HEK293 (cell line): Measurements from ENCODE around the gene VMAC.

ENCODE experiments used
- CTCF ChIA-PET: fragments of 350-600 bp; formaldehyde crosslinking; extraction: SDS; loops from one replicate; lab custom pipeline; 2021; ENCODE audit warnings: antibody characterized with exemption; lab: Yijun Ruan, JAX
- POLR2A ChIA-PET: fragments of 300-600 bp; formaldehyde crosslinking; extraction: SDS; loops from one replicate; lab custom pipeline; 2020; ENCODE audit warnings: antibody characterized with exemption, inconsistent platforms; lab: Yijun Ruan, JAX
- H3K27ac ChIP-seq: fragments of 200-500 bp; sonication (Bioruptor generic); 2 replicates; pipeline ENCODE4 v1.5.1; 2014; ENCODE audit warnings: low read depth, low read length, control low read depth, inconsistent platforms; ENCODE audit errors: extremely low read depth
- H3K36me3 ChIP-seq, 2 experiments: fragments of 200-500 bp in 1 of 2; sonication (Bioruptor generic) in 1 of 2; 1 replicate in 1 of 2; 2 replicates in 1 of 2; pipeline ENCODE4 v1.5.1; 2014 to 2017; ENCODE audit warnings: inconsistent platforms in 2 of 2, low read length in 2 of 2; ENCODE audit not compliant: control insufficient read depth in 2 of 2, insufficient read depth in 1 of 2
- H3K4me1 ChIP-seq: fragments of 200-500 bp; sonication (Bioruptor generic); 2 replicates; pipeline ENCODE4 v1.5.1; 2014; ENCODE audit warnings: mild to moderate bottlenecking, low read length, inconsistent platforms; ENCODE audit not compliant: control insufficient read depth, insufficient read depth
- H3K4me3 ChIP-seq: 2 replicates; pipeline ENCODE4 v1.5.1; 2011; ENCODE audit warnings: low read depth, mild to moderate bottlenecking, control low read depth, low read length, moderate library complexity
- H3K9me3 ChIP-seq: fragments of 200-500 bp; sonication (Bioruptor generic); 2 replicates; pipeline ENCODE4 v1.5.1; 2014; ENCODE audit warnings: low read depth, low read length, inconsistent platforms; ENCODE audit not compliant: control insufficient read depth, insufficient read depth
- BCL11B ChIP-seq: fragments of 450-650 bp; formaldehyde crosslinking; IDR thresholded peaks from 2 replicates; pipeline ENCODE4 v1.5.1; 2016; ENCODE audit warnings: low read depth, missing biosample characterization, missing genetic modification characterization
- KLF17 ChIP-seq: fragments of 450-650 bp; formaldehyde crosslinking; IDR thresholded peaks from 2 replicates; pipeline ENCODE4 v1.5.1; 2016; ENCODE audit warnings: missing biosample characterization, missing genetic modification characterization
- KLF8 ChIP-seq: fragments of 450-650 bp; formaldehyde crosslinking; IDR thresholded peaks from 2 replicates; pipeline ENCODE4 v1.5.1; 2016; ENCODE audit warnings: missing biosample characterization, missing genetic modification characterization
- REST ChIP-seq: fragments of 450-650 bp; formaldehyde crosslinking; IDR thresholded peaks from 2 replicates; pipeline ENCODE4 v1.5.1; 2016; ENCODE audit warnings: missing biosample characterization, missing genetic modification characterization
- SETDB1 ChIP-seq: IDR thresholded peaks from one replicate; pipeline ENCODE4 v1.6.1; 2017; ENCODE audit warnings: mild to moderate bottlenecking, low read length, moderate library complexity, mixed read lengths; ENCODE audit not compliant: insufficient read length
- ZEB2 ChIP-seq: fragments of 450-650 bp; formaldehyde crosslinking; IDR thresholded peaks from 2 replicates; pipeline ENCODE4 v1.5.1; 2016; ENCODE audit warnings: missing biosample characterization, missing genetic modification characterization
- ZFP69B ChIP-seq: fragments of 450-650 bp; formaldehyde crosslinking; IDR thresholded peaks from 2 replicates; pipeline ENCODE4 v1.5.1; 2016; ENCODE audit warnings: missing biosample characterization, missing genetic modification characterization
- ZNF10 ChIP-seq: fragments of 450-650 bp; formaldehyde crosslinking; IDR thresholded peaks from 2 replicates; pipeline ENCODE4 v1.5.1; 2017; ENCODE audit warnings: missing biosample characterization, missing genetic modification characterization
- ZNF121 ChIP-seq: fragments of 450-650 bp; formaldehyde crosslinking; IDR thresholded peaks from 2 replicates; pipeline ENCODE4 v1.5.1; 2016; ENCODE audit warnings: missing biosample characterization, missing genetic modification characterization
- ZNF148 ChIP-seq: fragments of 450-650 bp; formaldehyde crosslinking; IDR thresholded peaks from 2 replicates; pipeline ENCODE4 v1.5.0; 2017; ENCODE audit warnings: missing biosample characterization, missing genetic modification characterization, borderline replicate concordance
- ZNF169 ChIP-seq: fragments of 450-650 bp; formaldehyde crosslinking; IDR thresholded peaks from 2 replicates; pipeline ENCODE4 v1.5.1; 2016; ENCODE audit warnings: missing biosample characterization, missing genetic modification characterization
- ZNF184 ChIP-seq: fragments of 450-650 bp; IDR thresholded peaks from 2 replicates; pipeline ENCODE4 v1.5.1; 2018; ENCODE audit warnings: missing biosample characterization, mild to moderate bottlenecking, missing genetic modification characterization
- ZNF362 ChIP-seq: fragments of 450-650 bp; formaldehyde crosslinking; IDR thresholded peaks from 2 replicates; pipeline ENCODE4 v1.5.1; 2016; ENCODE audit warnings: missing biosample characterization, missing genetic modification characterization
- ZNF366 ChIP-seq: fragments of 450-650 bp; formaldehyde crosslinking; conservative IDR thresholded peaks from 2 replicates; pipeline ENCODE4 v1.5.1; 2016; ENCODE audit warnings: missing biosample characterization, missing genetic modification characterization
- ZNF473 ChIP-seq: fragments of 450-650 bp; formaldehyde crosslinking; IDR thresholded peaks from 2 replicates; pipeline ENCODE4 v1.5.1; 2017; ENCODE audit warnings: missing biosample characterization, missing genetic modification characterization
- ZNF561 ChIP-seq: fragments of 450-650 bp; IDR thresholded peaks from 2 replicates; pipeline ENCODE4 v1.5.1; 2018; ENCODE audit warnings: missing biosample characterization, missing genetic modification characterization, borderline replicate concordance
- ZNF596 ChIP-seq: fragments of 450-650 bp; IDR thresholded peaks from 2 replicates; pipeline ENCODE4 v1.5.0; 2018; ENCODE audit warnings: missing biosample characterization, mild to moderate bottlenecking, missing genetic modification characterization, moderate library complexity
- ZNF747 ChIP-seq: fragments of 450-650 bp; formaldehyde crosslinking; IDR thresholded peaks from 2 replicates; pipeline ENCODE4 v1.5.1; 2016; ENCODE audit warnings: missing biosample characterization, missing genetic modification characterization
- TF ChIP-seq, protein P1 (sequence below): fragments of 450-650 bp; formaldehyde crosslinking; IDR thresholded peaks from 2 replicates; pipeline ENCODE4 v1.5.1; 2016; ENCODE audit warnings: missing biosample characterization, missing genetic modification characterization
- TF ChIP-seq, protein P2 (sequence below): fragments of 450-650 bp; formaldehyde crosslinking; conservative IDR thresholded peaks from 2 replicates; pipeline ENCODE4 v1.5.1; 2016; ENCODE audit warnings: low read depth, missing biosample characterization, missing genetic modification characterization

The VMAC gene

GRCh38 chr19:5895409-5895808, 9.3 kb upstream of the VMAC start:
- H3K9me3 ChIP-seq: no peaks in the 10 kb centered on the region
- H3K36me3 ChIP-seq: peaks cover 0 to 39% of the 10 kb centered on the region in 2 experiments; a peak in 2 of 3 replicates
- TF ChIP-seq ZNF596 (tag by site-specific recombination): no peak
- TF ChIP-seq ZNF169 (tag by site-specific recombination): no peak
- no peak for TF ChIP-seq ZNF362
- TF ChIP-seq ZNF184 (tag by site-specific recombination): no peak
- TF ChIP-seq ZNF148 (tag by site-specific recombination): no peak
- no peak for TF ChIP-seq ZNF366 (tag by site-specific recombination)
- no peak for TF ChIP-seq BCL11B (tag by site-specific recombination)
- no peak for TF ChIP-seq ZEB2
- TF ChIP-seq, protein P1, sequence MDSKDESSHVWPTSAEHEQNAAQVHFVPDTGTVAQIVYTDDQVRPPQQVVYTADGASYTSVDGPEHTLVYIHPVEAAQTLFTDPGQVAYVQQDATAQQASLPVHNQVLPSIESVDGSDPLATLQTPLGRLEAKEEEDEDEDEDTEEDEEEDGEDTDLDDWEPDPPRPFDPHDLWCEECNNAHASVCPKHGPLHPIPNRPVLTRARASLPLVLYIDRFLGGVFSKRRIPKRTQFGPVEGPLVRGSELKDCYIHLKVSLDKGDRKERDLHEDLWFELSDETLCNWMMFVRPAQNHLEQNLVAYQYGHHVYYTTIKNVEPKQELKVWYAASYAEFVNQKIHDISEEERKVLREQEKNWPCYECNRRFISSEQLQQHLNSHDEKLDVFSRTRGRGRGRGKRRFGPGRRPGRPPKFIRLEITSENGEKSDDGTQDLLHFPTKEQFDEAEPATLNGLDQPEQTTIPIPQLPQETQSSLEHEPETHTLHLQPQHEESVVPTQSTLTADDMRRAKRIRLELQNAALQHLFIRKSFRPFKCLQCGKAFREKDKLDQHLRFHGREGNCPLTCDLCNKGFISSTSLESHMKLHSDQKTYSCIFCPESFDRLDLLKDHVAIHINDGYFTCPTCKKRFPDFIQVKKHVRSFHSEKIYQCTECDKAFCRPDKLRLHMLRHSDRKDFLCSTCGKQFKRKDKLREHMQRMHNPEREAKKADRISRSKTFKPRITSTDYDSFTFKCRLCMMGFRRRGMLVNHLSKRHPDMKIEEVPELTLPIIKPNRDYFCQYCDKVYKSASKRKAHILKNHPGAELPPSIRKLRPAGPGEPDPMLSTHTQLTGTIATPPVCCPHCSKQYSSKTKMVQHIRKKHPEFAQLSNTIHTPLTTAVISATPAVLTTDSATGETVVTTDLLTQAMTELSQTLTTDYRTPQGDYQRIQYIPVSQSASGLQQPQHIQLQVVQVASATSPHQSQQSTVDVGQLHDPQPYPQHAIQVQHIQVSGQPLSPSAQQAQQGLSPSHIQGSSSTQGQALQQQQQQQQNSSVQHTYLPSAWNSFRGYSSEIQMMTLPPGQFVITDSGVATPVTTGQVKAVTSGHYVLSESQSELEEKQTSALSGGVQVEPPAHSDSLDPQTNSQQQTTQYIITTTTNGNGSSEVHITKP: no peak
- TF ChIP-seq, protein P2, sequence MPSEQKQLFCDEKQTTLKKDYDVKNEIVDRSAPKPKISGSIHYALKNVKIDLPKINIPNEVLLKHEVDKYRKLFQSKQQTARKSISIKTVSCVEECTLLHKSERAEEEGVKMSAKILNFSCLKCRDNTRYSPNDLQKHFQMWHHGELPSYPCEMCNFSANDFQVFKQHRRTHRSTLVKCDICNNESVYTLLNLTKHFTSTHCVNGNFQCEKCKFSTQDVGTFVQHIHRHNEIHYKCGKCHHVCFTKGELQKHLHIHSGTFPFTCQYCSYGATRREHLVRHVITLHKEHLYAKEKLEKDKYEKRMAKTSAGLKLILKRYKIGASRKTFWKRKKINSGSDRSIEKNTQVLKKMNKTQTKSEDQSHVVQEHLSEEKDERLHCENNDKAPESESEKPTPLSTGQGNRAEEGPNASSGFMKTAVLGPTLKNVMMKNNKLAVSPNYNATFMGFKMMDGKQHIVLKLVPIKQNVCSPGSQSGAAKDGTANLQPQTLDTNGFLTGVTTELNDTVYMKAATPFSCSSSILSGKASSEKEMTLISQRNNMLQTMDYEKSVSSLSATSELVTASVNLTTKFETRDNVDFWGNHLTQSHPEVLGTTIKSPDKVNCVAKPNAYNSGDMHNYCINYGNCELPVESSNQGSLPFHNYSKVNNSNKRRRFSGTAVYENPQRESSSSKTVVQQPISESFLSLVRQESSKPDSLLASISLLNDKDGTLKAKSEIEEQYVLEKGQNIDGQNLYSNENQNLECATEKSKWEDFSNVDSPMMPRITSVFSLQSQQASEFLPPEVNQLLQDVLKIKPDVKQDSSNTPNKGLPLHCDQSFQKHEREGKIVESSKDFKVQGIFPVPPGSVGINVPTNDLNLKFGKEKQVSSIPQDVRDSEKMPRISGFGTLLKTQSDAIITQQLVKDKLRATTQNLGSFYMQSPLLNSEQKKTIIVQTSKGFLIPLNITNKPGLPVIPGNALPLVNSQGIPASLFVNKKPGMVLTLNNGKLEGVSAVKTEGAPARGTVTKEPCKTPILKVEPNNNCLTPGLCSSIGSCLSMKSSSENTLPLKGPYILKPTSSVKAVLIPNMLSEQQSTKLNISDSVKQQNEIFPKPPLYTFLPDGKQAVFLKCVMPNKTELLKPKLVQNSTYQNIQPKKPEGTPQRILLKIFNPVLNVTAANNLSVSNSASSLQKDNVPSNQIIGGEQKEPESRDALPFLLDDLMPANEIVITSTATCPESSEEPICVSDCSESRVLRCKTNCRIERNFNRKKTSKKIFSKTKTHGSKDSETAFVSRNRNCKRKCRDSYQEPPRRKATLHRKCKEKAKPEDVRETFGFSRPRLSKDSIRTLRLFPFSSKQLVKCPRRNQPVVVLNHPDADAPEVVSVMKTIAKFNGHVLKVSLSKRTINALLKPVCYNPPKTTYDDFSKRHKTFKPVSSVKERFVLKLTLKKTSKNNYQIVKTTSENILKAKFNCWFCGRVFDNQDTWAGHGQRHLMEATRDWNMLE (tag by site-specific recombination): no peak
- TF ChIP-seq REST: no peak
- no peak for TF ChIP-seq KLF17
- TF ChIP-seq SETDB1: no peak
- TF ChIP-seq ZNF561 (tag by site-specific recombination): no peak
- no peak for TF ChIP-seq ZNF473 (tag by site-specific recombination)
- TF ChIP-seq ZNF10 (tag by site-specific recombination): no peak
- no peak for TF ChIP-seq ZNF121 (tag by site-specific recombination)
- TF ChIP-seq ZFP69B: no peak
- no peak for TF ChIP-seq ZNF747 (tag by site-specific recombination)
- TF ChIP-seq KLF8 (tag by site-specific recombination): no peak
- H3K4me1 ChIP-seq: no peaks in the 10 kb centered on the region; the same call in 1 of the 2 replicates
- H3K27ac ChIP-seq: no peak overlapping the region
- ChIA-PET CTCF (interaction anchor here (0.8 kb wide), 1 partner anchor 91 kb away, joined by 6 read pairs; no protein-coding TSS in a partner anchor), POLR2A (no interaction called here)
- H3K4me3 ChIP-seq: no peak overlapping the region
